HG03571 (cell line): ENCODE data around the gene IL1RAPL1.
A peak's percentile ranks its signal among the peaks of the same experiment; 100 is the strongest.

Source experiments
- ATAC-seq: cut with Tn5 transposase; IDR thresholded peaks from one replicate; pipeline ENCODE4 v1.9.1; 2021; ENCODE audit not compliant: unreplicated experiment

IL1RAPL1 gene

GRCh38 chrX:29382811-29383210, 795.6 kb downstream of the IL1RAPL1 start:
- ATAC-seq = no peak

GRCh38 chrX:29388509-29388908, 801.3 kb downstream of the IL1RAPL1 start:
- ATAC-seq = no peak

GRCh38 chrX:29397506-29397905, 810.3 kb downstream of the IL1RAPL1 start:
- ATAC-seq = no peak

- ATAC-seq = no peak
These were observed 820.1 kb downstream of the IL1RAPL1 start for GRCh38 chrX:29407357-29407756.

GRCh38 chrX:29419774-29420553, 832.7 kb downstream of the IL1RAPL1 start:
- ATAC-seq = no peak

GRCh38 chrX:29422034-29422433, 834.8 kb downstream of the IL1RAPL1 start:
- ATAC-seq = no peak

GRCh38 chrX:29431895-29432294, 844.6 kb downstream of the IL1RAPL1 start:
- ATAC-seq = no peak

GRCh38 chrX:29432534-29432933, 845.3 kb downstream of the IL1RAPL1 start:
- ATAC-seq = no peak

- ATAC-seq = no peak
These were observed 847.7 kb downstream of the IL1RAPL1 start for GRCh38 chrX:29434939-29435338.

GRCh38 chrX:29435396-29435795, 848.1 kb downstream of the IL1RAPL1 start:
- ATAC-seq = no peak

GRCh38 chrX:29447867-29448266, 860.6 kb downstream of the IL1RAPL1 start:
- no peak for ATAC-seq

GRCh38 chrX:29453333-29453732, 866.1 kb downstream of the IL1RAPL1 start:
- no peak for ATAC-seq

GRCh38 chrX:29455702-29456101, 868.5 kb downstream of the IL1RAPL1 start:
- ATAC-seq = no peak

GRCh38 chrX:29461039-29461438, 873.8 kb downstream of the IL1RAPL1 start:
- ATAC-seq = no peak

GRCh38 chrX:29466456-29466855, 879.2 kb downstream of the IL1RAPL1 start:
- ATAC-seq = no peak

- no peak for ATAC-seq
These were observed 881.8 kb downstream of the IL1RAPL1 start for GRCh38 chrX:29468911-29469494.

GRCh38 chrX:29470030-29470429, 882.8 kb downstream of the IL1RAPL1 start:
- ATAC-seq = no peak

GRCh38 chrX:29471829-29472228, 884.6 kb downstream of the IL1RAPL1 start:
- no peak for ATAC-seq

GRCh38 chrX:29477878-29478277, 890.6 kb downstream of the IL1RAPL1 start:
- peak; percentile 47 for ATAC-seq

- peak; percentile 86 for ATAC-seq
These were observed 891.3 kb downstream of the IL1RAPL1 start for GRCh38 chrX:29478336-29479069.

GRCh38 chrX:29487214-29487613, 900.0 kb downstream of the IL1RAPL1 start:
- no peak for ATAC-seq

GRCh38 chrX:29487714-29488113, 900.5 kb downstream of the IL1RAPL1 start:
- peak; percentile 35 for ATAC-seq
